Sigmoid colon (tissue), 4 donors: ENCODE results near the gene ZFPM1.

Experiments
- CTCF ChIP-seq, 4 experiments: fragments of 450-650 bp in 3 of 4; fragments of 200-600 bp in 1 of 4; IDR thresholded peaks; one replicate each; pipeline ENCODE4 v1.5.1; 2016 to 2019; ENCODE audit warnings: antibody characterized with exemption in 4 of 4, mild to moderate bottlenecking in 3 of 4, moderate library complexity in 2 of 4
- EP300 ChIP-seq, 4 donors: sonication (generic); formaldehyde crosslinking; IDR thresholded peaks; one replicate each; pipeline ENCODE4 v1.6.1; 2017; ENCODE audit warnings: antibody characterized with exemption in 4 of 4
- POLR2A ChIP-seq, 2 donors: fragments of 450-650 bp; IDR thresholded peaks; one replicate each; pipeline ENCODE4 v1.6.1; 2016; ENCODE audit warnings: antibody characterized with exemption in 2 of 2, mild to moderate bottlenecking in 2 of 2, moderate library complexity in 2 of 2
- POLR2AphosphoS5 ChIP-seq, 4 donors: sonication (generic); formaldehyde crosslinking; IDR thresholded peaks; one replicate each; pipeline ENCODE4 v1.6.1; 2017; ENCODE audit warnings: antibody characterized with exemption in 4 of 4

DNA sequence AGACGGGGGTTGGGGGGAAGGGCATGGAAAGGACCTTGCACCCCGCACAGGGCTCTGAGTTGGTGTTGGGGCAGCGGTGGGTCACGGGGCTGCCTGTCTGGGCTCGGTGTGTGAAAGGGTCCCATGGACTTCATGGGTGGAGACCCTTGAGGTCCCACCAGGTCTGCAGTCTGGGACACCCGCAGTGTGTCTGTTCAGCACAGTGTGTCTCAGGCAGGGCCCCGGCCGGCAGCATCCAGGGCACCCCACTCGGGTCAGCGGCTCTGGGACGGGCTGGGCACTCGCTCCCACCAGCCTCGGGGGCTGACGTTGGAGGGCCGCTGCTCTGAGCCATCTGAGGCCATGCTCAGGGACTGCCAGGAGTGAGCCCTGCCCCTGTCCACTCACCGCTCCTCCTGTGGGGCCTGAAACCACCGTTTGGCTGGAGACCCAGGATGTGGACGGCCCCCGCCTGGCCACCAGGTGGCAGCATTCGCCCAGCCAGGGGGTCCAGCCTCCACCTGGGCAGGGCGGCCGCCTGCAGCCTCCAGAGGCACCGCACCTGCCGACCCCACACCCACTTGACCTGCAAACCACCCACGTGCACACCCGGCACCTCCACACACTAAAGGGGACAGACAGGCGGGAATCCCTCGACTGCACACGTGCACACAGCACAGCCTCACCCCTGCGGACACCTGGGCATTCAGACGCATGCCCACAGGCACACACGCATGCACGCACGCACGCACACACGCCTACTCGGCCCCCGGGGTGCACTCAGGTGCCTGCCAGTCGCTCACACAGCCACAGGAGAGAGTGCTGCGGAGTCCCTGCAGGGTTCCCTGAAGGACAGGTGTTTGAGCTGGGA lies 10.1 kb upstream of the ZFPM1 start:
- TF ChIP-seq CTCF (IDR thresholded peaks at IDR 0.05) (peak; percentile 82 to 98 (median 90)), POLR2A (IDR thresholded peaks at IDR 0.05) (no peak), POLR2AphosphoS5 (IDR thresholded peaks at IDR 0.05) (no peak), EP300 (IDR thresholded peaks at IDR 0.05) (no peak)
